ENCODE results near the gene ADRA2B.

Gene ADRA2B

DNA sequence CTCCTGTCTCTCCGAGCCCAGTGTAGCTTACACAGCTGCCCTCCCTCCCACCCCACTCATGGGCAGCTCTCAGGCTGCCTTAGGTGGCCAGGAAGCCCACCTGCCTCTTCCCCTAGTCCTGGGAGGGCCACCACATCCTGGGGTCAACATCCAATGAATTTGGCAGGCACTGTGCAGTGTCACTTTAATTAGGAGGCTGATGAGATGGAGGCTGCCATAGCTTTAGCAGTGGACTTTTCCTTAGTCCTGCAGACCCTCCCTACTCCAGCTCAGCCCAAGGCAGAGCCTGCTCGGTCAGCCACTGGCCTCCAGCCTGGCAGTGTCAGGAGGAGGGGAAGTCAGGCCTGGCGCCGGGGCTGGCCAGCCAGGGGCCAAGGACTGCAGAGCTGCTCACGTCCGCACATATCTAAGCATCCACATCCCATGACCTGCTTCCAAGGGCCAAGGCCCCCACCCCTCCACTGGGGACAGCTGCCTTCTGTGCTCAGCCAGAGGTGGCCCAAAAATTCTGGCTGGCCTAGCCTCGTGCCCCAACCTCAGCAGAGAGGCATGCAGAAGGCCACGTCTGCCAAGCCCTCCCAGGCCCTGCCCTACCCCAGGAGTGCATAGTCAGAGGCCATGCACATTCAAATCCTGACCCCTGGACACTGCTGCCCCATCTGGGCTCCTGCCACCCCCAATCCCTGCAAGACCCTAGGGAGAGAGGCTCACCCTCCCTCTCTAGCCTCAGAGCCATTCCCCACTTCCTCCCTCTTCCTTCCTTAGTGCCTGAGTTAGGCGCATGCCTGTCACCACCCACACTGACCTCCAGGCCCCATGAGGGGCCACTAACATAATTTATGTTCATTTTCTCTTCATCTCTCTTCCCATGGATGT is 33.1 kb downstream of the ADRA2B start:
- TF ChIP-seq YY1 (IDR thresholded peaks at IDR 0.05; ENCODE audit: insufficient read depth, insufficient read length), result no peak
- TF ChIP-seq ZNF274 (IDR thresholded peaks at IDR 0.05; ENCODE audit: low read depth, low read length), result no peak
- TF ChIP-seq SUZ12 (IDR thresholded peaks at IDR 0.05; ENCODE audit: extremely low read depth, insufficient read depth, insufficient read length), result no peak

GRCh38 chr2:96082211-96083063 is 33.9 kb downstream of the ADRA2B start:
- Histone ChIP-seq H3K9ac (ENCODE audit: insufficient read length, low read depth) (no peak overlapping the region), H3K9me3 (ENCODE audit: insufficient read depth, low read length) (peaks cover 16% of the 10 kb centered on the region), H3K36me3 (ENCODE audit: insufficient read depth, insufficient read length, low read length) (no peaks in the 10 kb centered on the region), H3K4me3 (ENCODE audit: insufficient read length, low read depth) (no peak overlapping the region), H3K27me3 (ENCODE audit: insufficient read depth, insufficient read length) (no peaks in the 10 kb centered on the region), H3K4me1 (ENCODE audit: insufficient read depth, insufficient read length) (no peaks in the 10 kb centered on the region)
- DNase-seq (ENCODE audit: low read depth, low spot score), result no peak
- TF ChIP-seq SUZ12 (IDR thresholded peaks at IDR 0.05; ENCODE audit: extremely low read depth, insufficient read depth, insufficient read length), result no peak
- TF ChIP-seq ZNF274 (IDR thresholded peaks at IDR 0.05; ENCODE audit: low read depth, low read length), result no peak
- TF ChIP-seq YY1 (IDR thresholded peaks at IDR 0.05; ENCODE audit: insufficient read depth, insufficient read length), result no peak

More for the DNA sequence above, 33.1 kb downstream of the ADRA2B start:
- no peaks in the 10 kb centered on the region for H3K4me1 ChIP-seq (ENCODE audit: insufficient read depth, insufficient read length)
- H3K27me3 ChIP-seq (ENCODE audit: insufficient read depth, insufficient read length), result no peaks in the 10 kb centered on the region
- H3K4me3 ChIP-seq (ENCODE audit: insufficient read length, low read depth), result no peak overlapping the region
- peaks cover 16% of the 10 kb centered on the region for H3K9me3 ChIP-seq (ENCODE audit: insufficient read depth, low read length)
- DNase-seq (ENCODE audit: low read depth, low spot score), result no peak
- H3K36me3 ChIP-seq (ENCODE audit: insufficient read depth, insufficient read length, low read length), result no peaks in the 10 kb centered on the region
- no peak overlapping the region for H3K9ac ChIP-seq (ENCODE audit: insufficient read length, low read depth)

GRCh38 chr2:96081042-96081441 is 35.3 kb downstream of the ADRA2B start:
- DNase-seq (ENCODE audit: low read depth, low spot score), result no peak
- Histone ChIP-seq H3K36me3 (ENCODE audit: insufficient read depth, insufficient read length, low read length) (no peaks in the 10 kb centered on the region), H3K4me3 (ENCODE audit: insufficient read length, low read depth) (no peak overlapping the region), H3K27me3 (ENCODE audit: insufficient read depth, insufficient read length) (no peaks in the 10 kb centered on the region), H3K4me1 (ENCODE audit: insufficient read depth, insufficient read length) (no peaks in the 10 kb centered on the region), H3K9me3 (ENCODE audit: insufficient read depth, low read length) (peaks cover 8% of the 10 kb centered on the region; the same call in 1 of the 2 replicates), H3K9ac (ENCODE audit: insufficient read length, low read depth) (no peak overlapping the region)
- no peak for TF ChIP-seq ZNF274 (IDR thresholded peaks at IDR 0.05; ENCODE audit: low read depth, low read length)
- TF ChIP-seq YY1 (IDR thresholded peaks at IDR 0.05; ENCODE audit: insufficient read depth, insufficient read length), result no peak

GRCh38 chr2:96075199-96075771 is 41.1 kb downstream of the ADRA2B start:
- peaks cover 9% of the 10 kb centered on the region for H3K4me1 ChIP-seq (ENCODE audit: insufficient read depth, insufficient read length)
- H3K9ac ChIP-seq (ENCODE audit: insufficient read length, low read depth), result no peak overlapping the region
- no peaks in the 10 kb centered on the region for H3K36me3 ChIP-seq (ENCODE audit: insufficient read depth, insufficient read length, low read length)
- H3K27me3 ChIP-seq (ENCODE audit: insufficient read depth, insufficient read length), result no peaks in the 10 kb centered on the region
- no peaks in the 10 kb centered on the region for H3K9me3 ChIP-seq (ENCODE audit: insufficient read depth, low read length)
- no peak for DNase-seq (ENCODE audit: low read depth, low spot score)
- H3K4me3 ChIP-seq (ENCODE audit: insufficient read length, low read depth), result no peak overlapping the region
- no peak for TF ChIP-seq SUZ12 (IDR thresholded peaks at IDR 0.05; ENCODE audit: extremely low read depth, insufficient read depth, insufficient read length)
- TF ChIP-seq ZNF274 (IDR thresholded peaks at IDR 0.05; ENCODE audit: low read depth, low read length), result no peak
- no peak for TF ChIP-seq YY1 (IDR thresholded peaks at IDR 0.05; ENCODE audit: insufficient read depth, insufficient read length)

- H3K4me1 ChIP-seq (ENCODE audit: insufficient read depth, insufficient read length), result peaks cover 9% of the 10 kb centered on the region
- no peak overlapping the region for H3K9ac ChIP-seq (ENCODE audit: insufficient read length, low read depth)
- no peaks in the 10 kb centered on the region for H3K36me3 ChIP-seq (ENCODE audit: insufficient read depth, insufficient read length, low read length)
- no peaks in the 10 kb centered on the region for H3K9me3 ChIP-seq (ENCODE audit: insufficient read depth, low read length)
- H3K4me3 ChIP-seq (ENCODE audit: insufficient read length, low read depth), result no peak overlapping the region
- DNase-seq (ENCODE audit: low read depth, low spot score), result no peak
- no peaks in the 10 kb centered on the region for H3K27me3 ChIP-seq (ENCODE audit: insufficient read depth, insufficient read length)
- TF ChIP-seq ZNF274 (IDR thresholded peaks at IDR 0.05; ENCODE audit: low read depth, low read length) (no peak), SUZ12 (IDR thresholded peaks at IDR 0.05; ENCODE audit: extremely low read depth, insufficient read depth, insufficient read length) (no peak)
Observed at GRCh38 chr2:96074156-96074555, 42.2 kb downstream of the ADRA2B start.

DNA sequence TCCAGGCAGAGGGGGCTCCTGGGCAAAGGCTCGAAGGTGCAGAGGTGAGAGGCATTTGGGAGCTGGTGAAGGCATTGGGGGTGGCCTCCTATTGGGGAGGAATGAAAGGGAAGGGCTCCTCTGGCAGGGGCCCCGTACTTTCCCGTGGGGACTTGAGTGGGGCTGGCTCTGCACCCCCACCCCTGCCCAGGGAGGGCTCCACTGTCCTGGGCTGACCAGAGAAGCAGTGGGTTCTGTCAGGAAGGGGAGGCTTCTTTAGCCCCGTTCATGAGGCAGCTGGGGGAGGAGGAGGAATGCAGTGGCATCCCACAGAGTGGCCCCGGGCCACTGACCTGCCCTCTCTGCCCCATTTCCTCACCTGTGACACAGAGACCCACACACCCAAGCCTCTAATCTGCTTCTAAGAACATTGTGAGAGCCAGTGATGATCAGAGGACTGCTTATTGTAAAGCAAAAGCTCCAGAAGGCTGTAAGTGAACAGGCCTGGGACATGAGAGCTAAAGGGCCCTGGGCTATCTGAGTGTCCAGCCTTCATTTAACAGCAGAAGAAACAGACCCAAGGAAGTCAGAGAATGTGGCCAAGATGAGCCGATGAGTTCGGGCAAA is 43.1 kb downstream of the ADRA2B start:
- no peak for DNase-seq (ENCODE audit: low read depth, low spot score)
- H3K9ac ChIP-seq (ENCODE audit: insufficient read length, low read depth), result no peak overlapping the region
- no peak for TF ChIP-seq ZNF274 (IDR thresholded peaks at IDR 0.05; ENCODE audit: low read depth, low read length)
- TF ChIP-seq SUZ12 (IDR thresholded peaks at IDR 0.05; ENCODE audit: extremely low read depth, insufficient read depth, insufficient read length), result no peak
- no peak for TF ChIP-seq YY1 (IDR thresholded peaks at IDR 0.05; ENCODE audit: insufficient read depth, insufficient read length)
- peaks cover 9% of the 10 kb centered on the region for H3K4me1 ChIP-seq (ENCODE audit: insufficient read depth, insufficient read length)
- no peak overlapping the region for H3K4me3 ChIP-seq (ENCODE audit: insufficient read length, low read depth)
- no peaks in the 10 kb centered on the region for H3K27me3 ChIP-seq (ENCODE audit: insufficient read depth, insufficient read length)
- H3K36me3 ChIP-seq (ENCODE audit: insufficient read depth, insufficient read length, low read length), result no peaks in the 10 kb centered on the region
- H3K9me3 ChIP-seq (ENCODE audit: insufficient read depth, low read length), result no peaks in the 10 kb centered on the region

Measured in NT2/D1 (cell line).